ENCODE data around the gene ZNF236.

ZNF236 gene

GRCh38 chr18:76903386-76903785 is 81.0 kb downstream of the ZNF236 start:
- TF ChIP-seq CTCF (IDR thresholded peaks at IDR 0.05; ENCODE audit: insufficient read depth, low read length, poor library complexity, severe bottlenecking) (no peak), EZH2phosphoT487 (conservative IDR thresholded peaks at IDR 0.05; ENCODE audit: low read length) (no peak)
- H3K36me3 ChIP-seq (ENCODE audit: low read length) = 0 out of 2 replicates have a peak, but pooled peaks cover 26% of the 10 kb centered on the region
- H4K20me1 ChIP-seq (ENCODE audit: low read depth, low read length) = no peaks in the 10 kb centered on the region
- no peak overlapping the region for H3K4me3 ChIP-seq (ENCODE audit: insufficient read depth, low read length, poor library complexity, severe bottlenecking)
- no peaks in the 10 kb centered on the region for H3K27me3 ChIP-seq (ENCODE audit: low read length)
- no peak overlapping the region for H3K27ac ChIP-seq (ENCODE audit: low read depth, low read length)
- no peak overlapping the region for H3K4me2 ChIP-seq (ENCODE audit: low read depth, low read length, poor library complexity, severe bottlenecking)
- no peaks in the 10 kb centered on the region for H3K9me2 ChIP-seq (replicated peaks; ENCODE audit: insufficient read depth, low read length)
- H2AFZ ChIP-seq (ENCODE audit: low read depth, low read length, severe bottlenecking) = no peak overlapping the region
- no peaks in the 10 kb centered on the region for H3K79me2 ChIP-seq (ENCODE audit: insufficient read depth, low read length)
- no peak overlapping the region for H3K9ac ChIP-seq (ENCODE audit: low read length)
- no peaks in the 10 kb centered on the region for H3K9me3 ChIP-seq (ENCODE audit: insufficient read depth, low read length)
- H3F3A ChIP-seq (ENCODE audit: insufficient read depth) = no peaks in the 10 kb centered on the region

- H3K9me3 ChIP-seq (ENCODE audit: insufficient read depth, low read length) = no peaks in the 10 kb centered on the region
- H3F3A ChIP-seq (ENCODE audit: insufficient read depth) = no peaks in the 10 kb centered on the region
- H3K4me2 ChIP-seq (ENCODE audit: low read depth, low read length, poor library complexity, severe bottlenecking) = no peak overlapping the region
- no peaks in the 10 kb centered on the region for H3K9me2 ChIP-seq (replicated peaks; ENCODE audit: insufficient read depth, low read length)
- no peaks in the 10 kb centered on the region for H4K20me1 ChIP-seq (ENCODE audit: low read depth, low read length)
- no peak overlapping the region for H3K27ac ChIP-seq (ENCODE audit: low read depth, low read length)
- no peaks in the 10 kb centered on the region for H3K79me2 ChIP-seq (ENCODE audit: insufficient read depth, low read length)
- peaks cover 28% of the 10 kb centered on the region; the same call in 1 of the 2 replicates for H3K36me3 ChIP-seq (ENCODE audit: low read length)
- no peaks in the 10 kb centered on the region for H3K27me3 ChIP-seq (ENCODE audit: low read length)
- H2AFZ ChIP-seq (ENCODE audit: low read depth, low read length, severe bottlenecking) = no peak overlapping the region
- H3K9ac ChIP-seq (ENCODE audit: low read length) = no peak overlapping the region
- H3K4me3 ChIP-seq (ENCODE audit: insufficient read depth, low read length, poor library complexity, severe bottlenecking) = no peak overlapping the region
- no peak for TF ChIP-seq EZH2phosphoT487 (conservative IDR thresholded peaks at IDR 0.05; ENCODE audit: low read length)
- TF ChIP-seq CTCF (IDR thresholded peaks at IDR 0.05; ENCODE audit: insufficient read depth, low read length, poor library complexity, severe bottlenecking) = no peak
Measured at GRCh38 chr18:76905821-76906220, 83.5 kb downstream of the ZNF236 start.

- H2AFZ ChIP-seq (ENCODE audit: low read depth, low read length, severe bottlenecking) = no peak overlapping the region
- H3K4me3 ChIP-seq (ENCODE audit: insufficient read depth, low read length, poor library complexity, severe bottlenecking) = no peak overlapping the region
- peaks cover 38% of the 10 kb centered on the region; the same call in 1 of the 2 replicates for H3K36me3 ChIP-seq (ENCODE audit: low read length)
- no peak overlapping the region for H3K9ac ChIP-seq (ENCODE audit: low read length)
- no peaks in the 10 kb centered on the region for H3K79me2 ChIP-seq (ENCODE audit: insufficient read depth, low read length)
- H3K27me3 ChIP-seq (ENCODE audit: low read length) = no peaks in the 10 kb centered on the region
- no peaks in the 10 kb centered on the region for H3K9me3 ChIP-seq (ENCODE audit: insufficient read depth, low read length)
- H4K20me1 ChIP-seq (ENCODE audit: low read depth, low read length) = no peaks in the 10 kb centered on the region
- no peaks in the 10 kb centered on the region for H3F3A ChIP-seq (ENCODE audit: insufficient read depth)
- TF ChIP-seq EZH2phosphoT487 (conservative IDR thresholded peaks at IDR 0.05; ENCODE audit: low read length) = no peak
- TF ChIP-seq CTCF (IDR thresholded peaks at IDR 0.05; ENCODE audit: insufficient read depth, low read length, poor library complexity, severe bottlenecking) = no peak
- H3K27ac ChIP-seq (ENCODE audit: low read depth, low read length) = no peak overlapping the region
- H3K9me2 ChIP-seq (replicated peaks; ENCODE audit: insufficient read depth, low read length) = no peaks in the 10 kb centered on the region
- H3K4me2 ChIP-seq (ENCODE audit: low read depth, low read length, poor library complexity, severe bottlenecking) = no peak overlapping the region
Measured at GRCh38 chr18:76908277-76908676, 85.9 kb downstream of the ZNF236 start.

All from SU-DHL-6 (cell line).